H1 (cell line): ENCODE results near the gene NUP210L. TPM values are rescaled to one million over a fixed set of nuclear protein-coding genes. Genes with fewer than 3 reads are reported as not detected.
"Not testable (repeated sequence)": the region's sequence is repeated elsewhere in the genome, so short reads cannot be mapped to it uniquely, and the experiment has no call there.

Experiments used
- CTCF ChIA-PET: fragments of 300-600 bp; sonication (Branson Sonifier 250); formaldehyde crosslinking; loops from one replicate; lab custom pipeline; 2021; ENCODE audit not compliant: partially characterized antibody; lab: Charles Lee
- POLR2A ChIA-PET: fragments of 300-600 bp; sonication (Branson Sonifier 250); formaldehyde crosslinking; loops from one replicate; lab custom pipeline; 2021; ENCODE audit warnings: inconsistent platforms; ENCODE audit not compliant: partially characterized antibody; lab: Charles Lee
- DNase-seq, 2 experiments: peaks; one replicate each; pipeline versions ENCODE4 v3.0.0 to v3.0.0-alpha.2; 2010 to 2022; ENCODE audit warnings: low spot score in 2 of 2, low read depth in 1 of 2, mixed read lengths in 1 of 2
- FAIRE-seq: peaks from 2 replicates; lab custom pipeline; 2011; peaks lifted over from hg19 to GRCh38; lab: Jason Lieb, UNC
- H2AFZ ChIP-seq: 2 replicates; pipeline ENCODE4 v1.8.1; 2012; ENCODE audit warnings: low read length, inconsistent platforms
- H2AK5ac ChIP-seq: 2 replicates; pipeline ENCODE4 v1.6.1; 2013; ENCODE audit warnings: low read depth, low read length
- H2BK120ac ChIP-seq: replicated peaks from 2 replicates; pipeline ENCODE3; 2013; ENCODE audit warnings: low read depth, low read length, inconsistent platforms
- H2BK12ac ChIP-seq: 2 replicates; pipeline ENCODE4 v1.6.1; 2013; ENCODE audit warnings: low read depth, low read length
- H2BK15ac ChIP-seq: 2 replicates; pipeline ENCODE4 v1.6.1; 2013; ENCODE audit warnings: low read length
- H2BK20ac ChIP-seq: 2 replicates; pipeline ENCODE4 v1.6.1; 2013; ENCODE audit warnings: low read length
- H2BK5ac ChIP-seq: 2 replicates; pipeline ENCODE4 v1.6.1; 2013; ENCODE audit warnings: low read depth, low read length
- H3K14ac ChIP-seq: 2 replicates; pipeline ENCODE4 v1.6.1; 2013; ENCODE audit warnings: inconsistent platforms; ENCODE audit not compliant: insufficient read length
- H3K18ac ChIP-seq: 2 replicates; pipeline ENCODE4 v1.6.1; 2013; ENCODE audit warnings: low read length; ENCODE audit errors: extremely low read depth
- H3K23ac ChIP-seq: 2 replicates; pipeline ENCODE4 v1.6.1; 2013; ENCODE audit warnings: inconsistent platforms; ENCODE audit not compliant: insufficient read length
- H3K23me2 ChIP-seq: 2 replicates; pipeline ENCODE4 v1.6.1; 2013; ENCODE audit warnings: low read depth, low read length
- H3K27ac ChIP-seq: 2 replicates; pipeline ENCODE4 v1.6.1; 2011; ENCODE audit warnings: low read depth, low read length, inconsistent platforms
- H3K27me3 ChIP-seq, 4 experiments: replicated peaks in 1 of 4; 1 replicate in 1 of 4; 2 replicates in 3 of 4; pipeline versions ENCODE4 v1.6.1 to v1.8.1; 2011 to 2013; ENCODE audit warnings: low read length in 3 of 4, mild to moderate bottlenecking in 3 of 4, inconsistent platforms in 2 of 4, mixed read lengths in 2 of 4, moderate library complexity in 1 of 4; ENCODE audit not compliant: control insufficient read depth in 3 of 4, insufficient read depth in 3 of 4; ENCODE audit errors: extremely low read depth in 1 of 4
- H3K36me3 ChIP-seq, 4 experiments: 2 replicates each; pipeline versions ENCODE4 v1.6.1 to v1.8.1; 2011 to 2013; ENCODE audit warnings: mild to moderate bottlenecking in 4 of 4, low read length in 3 of 4, moderate library complexity in 2 of 4, control low read depth in 1 of 4, inconsistent platforms in 1 of 4; ENCODE audit not compliant: insufficient read depth in 4 of 4, control insufficient read depth in 2 of 4
- H3K4ac ChIP-seq: replicated peaks from 2 replicates; pipeline ENCODE3; 2013; ENCODE audit warnings: low read length, low read depth, mixed read lengths, inconsistent platforms; ENCODE audit not compliant: insufficient read length
- H3K4me1 ChIP-seq, 4 experiments: replicated peaks in 1 of 4; 1 replicate in 1 of 4; 2 replicates in 3 of 4; pipeline versions ENCODE4 v1.6.1 to v1.8.1; 2011 to 2013; ENCODE audit warnings: low read length in 3 of 4, inconsistent platforms in 2 of 4, mixed read lengths in 1 of 4; ENCODE audit not compliant: insufficient read depth in 4 of 4, control insufficient read depth in 3 of 4
- H3K4me2 ChIP-seq, 2 experiments: 2 replicates each; pipeline versions ENCODE4 v1.6.1 to v1.8.1; 2011 to 2013; ENCODE audit warnings: low read depth in 2 of 2, low read length in 2 of 2, control low read depth in 1 of 2, inconsistent platforms in 1 of 2, mild to moderate bottlenecking in 1 of 2; ENCODE audit not compliant: insufficient read depth in 1 of 2
- H3K4me3 ChIP-seq, 4 experiments: fragments of 200-600, 300-600 bp in 1 of 4; sonication (generic), shearing (Covaris generic), sonication (Bioruptor Twin) in 1 of 4; 2 replicates each; pipeline versions ENCODE4 v1.5.1 to v1.8.1; 2011 to 2016; ENCODE audit warnings: low read length in 4 of 4, low read depth in 3 of 4, control low read depth in 2 of 4, inconsistent platforms in 2 of 4, mild to moderate bottlenecking in 2 of 4, mixed read lengths in 1 of 4, moderate library complexity in 1 of 4; ENCODE audit not compliant: insufficient read depth in 2 of 4; ENCODE audit errors: extremely low read depth in 1 of 4
- H3K56ac ChIP-seq: replicated peaks from 2 replicates; pipeline ENCODE3; 2013; ENCODE audit warnings: low read depth, mild to moderate bottlenecking, mixed read lengths, low read length, inconsistent platforms; ENCODE audit not compliant: insufficient read length
- H3K79me1 ChIP-seq: 2 replicates; pipeline ENCODE4 v1.6.1; 2013; ENCODE audit warnings: low read depth, low read length, control low read depth
- H3K79me2 ChIP-seq, 2 experiments: 2 replicates each; pipeline versions ENCODE4 v1.6.1 to v1.8.1; 2012 to 2013; ENCODE audit warnings: low read length in 2 of 2, mild to moderate bottlenecking in 2 of 2, inconsistent platforms in 1 of 2; ENCODE audit not compliant: insufficient read depth in 2 of 2, control insufficient read depth in 1 of 2
- H3K9ac ChIP-seq, 4 experiments: replicated peaks in 1 of 4; 1 replicate in 1 of 4; 2 replicates in 3 of 4; pipeline versions ENCODE4 v1.6.1 to v1.8.1; 2011 to 2013; ENCODE audit warnings: low read depth in 3 of 4, low read length in 3 of 4, control low read depth in 2 of 4, mild to moderate bottlenecking in 2 of 4, moderate library complexity in 2 of 4, inconsistent platforms in 1 of 4; ENCODE audit errors: extremely low read depth in 1 of 4
- H3K9me3 ChIP-seq, 2 experiments: 2 replicates each; pipeline versions ENCODE4 v1.6.1 to v1.8.1; 2012 to 2013; ENCODE audit warnings: mild to moderate bottlenecking in 2 of 2, moderate library complexity in 2 of 2, control low read depth in 1 of 2, inconsistent platforms in 1 of 2, low read depth in 1 of 2, low read length in 1 of 2, mixed read lengths in 1 of 2; ENCODE audit not compliant: insufficient read depth in 2 of 2
- H4K20me1 ChIP-seq, 2 experiments: replicated peaks in 1 of 2; 2 replicates each; pipeline versions ENCODE3 to v1.8.1; 2011 to 2013; ENCODE audit warnings: inconsistent platforms in 2 of 2, low read length in 2 of 2, mild to moderate bottlenecking in 1 of 2; ENCODE audit not compliant: insufficient read depth in 2 of 2, control insufficient read depth in 1 of 2
- H4K5ac ChIP-seq: 2 replicates; pipeline ENCODE4 v1.6.1; 2013; ENCODE audit warnings: low read length, low read depth, mixed read lengths, inconsistent platforms; ENCODE audit not compliant: insufficient read length
- H4K8ac ChIP-seq: 2 replicates; pipeline ENCODE4 v1.8.0; 2013; ENCODE audit warnings: mild to moderate bottlenecking, moderate library complexity, low read length, inconsistent platforms; ENCODE audit not compliant: insufficient read depth; ENCODE audit errors: extremely low read depth
- H4K91ac ChIP-seq: replicated peaks from 2 replicates; pipeline ENCODE3; 2013; ENCODE audit warnings: low read length, mixed read lengths, inconsistent platforms; ENCODE audit not compliant: insufficient read length
- TBP ChIP-seq: IDR thresholded peaks from 2 replicates; pipeline ENCODE4 v1.6.1; 2011; ENCODE audit warnings: low read depth, low read length, improper control_type of control experiment
- WGBS, 2 experiments: shearing (Covaris generic) in 1 of 2; methylation state at CpG; one replicate each; pipeline versions ENCODE4 v1.1.6 to v1.1.7; 2013 to 2015; ENCODE audit warnings: low lambda C conversion rate in 2 of 2, mixed read lengths in 2 of 2, inconsistent platforms in 1 of 2, low coverage in 1 of 2, missing lambda C conversion rate in 1 of 2; ENCODE audit not compliant: insufficient replicate concordance in 2 of 2, insufficient coverage in 1 of 2, insufficient read length in 1 of 2; ENCODE audit errors: extremely low coverage in 1 of 2, missing lambda C conversion rate in 1 of 2; 5-methylcytosine and 5-hydroxymethylcytosine counted together
- polyA plus RNA-seq, 7 experiments: library from polyadenylated mRNA; depleted of rRNA in 3 of 7; stranded (reverse) in 5 of 7; unstranded in 2 of 7; fragments of >200 nt in 5 of 7; fragments of 200-250 nt in 2 of 7; gene quantifications; 1 replicate in 5 of 7; 2 replicates in 1 of 7; 4 replicates in 1 of 7; pipeline versions ENCODE4 v1.2.1 to v1.2.3, GENCODE V29; 2011 to 2013; ENCODE audit warnings: missing spikeins in 2 of 7, mixed read lengths in 2 of 7
- total RNA-seq: library from RNA; stranded (reverse); fragmentation: NEBNext Ultra II Directional; extraction: Animal tissue kit (Norgen Biotek cat#: 25700); gene quantifications from 2 replicates; pipeline ENCODE4 v1.2.1, GENCODE V29; 2021

Gene NUP210L
- total and polyA plus RNA-seq, 2 of the 8 experiments (the other 6 are each of a cell fraction or from before 2014, with no cell fraction given), result not detected

DNA sequence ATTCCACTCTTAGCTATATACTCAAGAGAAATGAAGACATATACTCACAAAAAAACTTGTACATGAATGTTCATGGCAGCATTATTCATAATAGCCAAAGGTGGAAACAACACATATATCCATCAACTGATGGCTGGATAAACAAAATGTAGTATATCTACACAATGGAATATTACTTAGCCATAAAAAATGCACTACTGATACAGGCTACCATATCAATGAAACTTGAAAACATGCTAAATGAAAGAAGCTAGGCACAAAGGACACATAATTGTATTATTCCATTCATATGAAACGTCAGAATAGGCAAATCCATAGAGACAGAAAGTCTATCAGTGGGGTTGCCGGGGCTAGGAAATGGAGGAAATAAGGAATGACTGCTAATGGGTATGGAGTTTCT lies 67.3 kb downstream of the NUP210L start:
- TF ChIP-seq TBP, result no peak
- H3K4me2 ChIP-seq, result no peak overlapping the region
- no peaks in the 10 kb centered on the region for H3K4me1 ChIP-seq
- ChIA-PET POLR2A (interaction anchor here (0.7 kb wide), 1 partner anchor 120 kb away, joined by 3 read pairs; the partner anchor contains the start of gene CREB3L4), CTCF (interaction anchor here (0.9 kb wide), 1 partner anchor 258 kb away, joined by 3 read pairs; no protein-coding TSS in a partner anchor)
- H2BK5ac ChIP-seq, result no peak overlapping the region
- no peaks in the 10 kb centered on the region for H3K79me2 ChIP-seq
- no peak overlapping the region for H2AK5ac ChIP-seq
- no peak overlapping the region for H3K27ac ChIP-seq
- no peak overlapping the region for H4K8ac ChIP-seq
- H2BK15ac ChIP-seq, result no peak overlapping the region
- H3K56ac ChIP-seq, result no peak overlapping the region
- no peak overlapping the region for H3K9ac ChIP-seq
- H2BK12ac ChIP-seq, result no peak overlapping the region
- no peak overlapping the region for H3K18ac ChIP-seq
- DNase-seq (no peak), FAIRE-seq (no peak)
- no peaks in the 10 kb centered on the region for H3K79me1 ChIP-seq
- H3K27me3 ChIP-seq, result no peaks in the 10 kb centered on the region
- H4K91ac ChIP-seq, result no peak overlapping the region
- H3K14ac ChIP-seq, result no peak overlapping the region
- H3K4ac ChIP-seq, result no peak overlapping the region
- H2BK120ac ChIP-seq, result no peak overlapping the region
- H4K20me1 ChIP-seq, result no peaks in the 10 kb centered on the region
- H3K36me3 ChIP-seq, result no peaks in the 10 kb centered on the region
- no peaks in the 10 kb centered on the region for H3K9me3 ChIP-seq
- no peak overlapping the region for H3K4me3 ChIP-seq
- no peak overlapping the region for H2BK20ac ChIP-seq
- H3K23ac ChIP-seq, result no peak overlapping the region
- H3K23me2 ChIP-seq, result no peaks in the 10 kb centered on the region
- no peak overlapping the region for H4K5ac ChIP-seq
- 77% methylated on average over 2 of the region's 2 CpGs; no CpG with 5 or more reads in 1 of the 2 experiments for WGBS, 2 experiments
- H2AFZ ChIP-seq, result no peak overlapping the region

DNA sequence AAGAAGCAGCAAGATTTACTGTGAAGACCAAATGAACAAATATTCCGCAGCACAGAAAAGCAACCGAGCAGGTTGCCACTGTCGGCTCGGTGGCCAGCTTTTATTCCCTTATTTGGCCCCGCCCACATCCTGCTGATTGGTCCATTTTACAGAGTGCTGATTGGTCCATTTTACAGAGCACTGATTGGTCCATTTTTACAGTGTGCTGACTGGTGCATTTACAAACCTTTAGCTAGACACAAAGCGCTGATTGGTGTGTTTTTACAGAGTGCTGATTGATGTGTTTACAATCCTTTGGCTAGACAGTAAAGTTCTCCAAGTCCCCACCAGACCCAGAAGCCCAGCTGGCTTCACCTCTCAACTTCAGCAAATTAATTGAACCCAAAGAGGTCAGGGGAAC lies 71.8 kb downstream of the NUP210L start:
- WGBS, 2 experiments, result 86% methylated on average over 6 of the region's 6 CpGs; no CpG with 5 or more reads in 1 of the 2 experiments
- POLR2A ChIA-PET, result interaction anchor here (1.9 kb wide), 1 partner anchor 92 kb away, joined by 9 read pairs; the partner anchor contains the start of gene RPS27

More for the DNA sequence above, 71.8 kb downstream of the NUP210L start:
- not testable (repeated sequence) for H3K9me3 ChIP-seq, H3K14ac ChIP-seq, H3K79me1 ChIP-seq, H2BK5ac ChIP-seq, H2AK5ac ChIP-seq, DNase-seq, H4K8ac ChIP-seq, H3K27ac ChIP-seq, H3K36me3 ChIP-seq, H3K9ac ChIP-seq, H2BK12ac ChIP-seq, H3K4ac ChIP-seq, H2BK15ac ChIP-seq, H3K18ac ChIP-seq, H4K91ac ChIP-seq, FAIRE-seq, H4K20me1 ChIP-seq, H2BK20ac ChIP-seq, H3K27me3 ChIP-seq, H3K23ac ChIP-seq, H4K5ac ChIP-seq, H2AFZ ChIP-seq, H3K79me2 ChIP-seq, H3K4me2 ChIP-seq, H3K4me1 ChIP-seq, H3K23me2 ChIP-seq, H3K4me3 ChIP-seq, H2BK120ac ChIP-seq, H3K56ac ChIP-seq
- CTCF ChIA-PET, result interaction anchor here (1.4 kb wide), 1 partner anchor 22 kb away, joined by 3 read pairs; no protein-coding TSS in a partner anchor
